GM12878 (cell line): ENCODE measurements around the gene ADRA2B. TPM values are rescaled to one million over a fixed set of nuclear protein-coding genes. Genes with fewer than 3 reads are reported as not detected.

Experiments
- ATAC-seq: fragments of 200-7000 bp; cut with Tn5 transposase; 3 replicates; pipeline ENCODE4 v1.9.1; 2020; ENCODE audit warnings: mild to moderate bottlenecking, moderate library complexity
- BruUV-seq: library from RNA; stranded (reverse); fragments of 400-500 nt; replicated peaks from 2 replicates; lab custom pipeline; 2021; lab: Mats Ljungman, UMichigan
- CTCF ChIA-PET: fragments of 300-600 bp; sonication (Branson Sonifier 250); formaldehyde crosslinking; extraction: SDS; loops from one replicate; lab custom pipeline; 2021; ENCODE audit warnings: inconsistent platforms; lab: Yijun Ruan, JAX
- POLR2A ChIA-PET: fragments of 350-600 bp; formaldehyde crosslinking; extraction: SDS; loops from one replicate; lab custom pipeline; 2021; ENCODE audit warnings: inconsistent platforms; lab: Charles Lee
- RAD21 ChIA-PET: fragments of 300-600 bp; sonication (Branson Sonifier 250); formaldehyde crosslinking; loops from one replicate; lab custom pipeline; 2023; ENCODE audit warnings: antibody characterized with exemption; ENCODE audit not compliant: unreplicated experiment; lab: Charles Lee
- SMC1A ChIA-PET: fragments of 300-600 bp; sonication (Branson Sonifier 250); formaldehyde crosslinking; loops from one replicate; lab custom pipeline; 2023; ENCODE audit not compliant: unreplicated experiment, uncharacterized antibody; lab: Charles Lee
- DNase-seq: peaks from one replicate; pipeline ENCODE4 v3.0.0-alpha.2; 2011; ENCODE audit warnings: low read depth, low spot score
- FAIRE-seq: peaks from 3 replicates; lab custom pipeline; 2011; peaks lifted over from hg19 to GRCh38; lab: Jason Lieb, UNC
- H2AFZ ChIP-seq: 2 replicates; pipeline ENCODE4 v1.6.0; 2011; ENCODE audit warnings: low read depth, low read length, control low read depth; ENCODE audit not compliant: control insufficient read depth
- H3K27ac ChIP-seq: 2 replicates; pipeline ENCODE4 v1.5.1; 2011; ENCODE audit warnings: control low read depth; ENCODE audit not compliant: control insufficient read depth, insufficient read depth
- H3K27me3 ChIP-seq, 2 experiments: replicated peaks in 1 of 2; 2 replicates each; pipeline versions ENCODE4 v1.6.0 to v1.6.1; 2011; ENCODE audit warnings: low read length in 1 of 2; ENCODE audit not compliant: control insufficient read depth in 2 of 2, insufficient read depth in 2 of 2
- H3K36me3 ChIP-seq, 2 experiments: 2 replicates each; pipeline ENCODE4 v1.5.1; 2011; ENCODE audit warnings: low read length in 1 of 2; ENCODE audit not compliant: control insufficient read depth in 2 of 2, insufficient read depth in 2 of 2
- H3K4me1 ChIP-seq: 2 replicates; pipeline ENCODE4 v1.6.1; 2011; ENCODE audit warnings: mild to moderate bottlenecking, low read length, moderate library complexity, mixed read lengths; ENCODE audit not compliant: control insufficient read depth, insufficient read depth
- H3K4me2 ChIP-seq: 2 replicates; pipeline ENCODE4 v1.6.0; 2011; ENCODE audit warnings: control low read depth; ENCODE audit not compliant: control insufficient read depth, insufficient read depth
- H3K4me3 ChIP-seq: fragments of 200-600 bp; sonication (generic); 2 replicates; pipeline ENCODE4 v1.5.1; 2016
- H3K79me2 ChIP-seq: 2 replicates; pipeline ENCODE4 v1.6.0; 2011; ENCODE audit warnings: low read length; ENCODE audit not compliant: control insufficient read depth, insufficient read depth
- H3K9ac ChIP-seq: 2 replicates; pipeline ENCODE4 v1.8.0; 2011; ENCODE audit warnings: low read length, control low read depth, mixed read lengths; ENCODE audit not compliant: control insufficient read depth, insufficient read depth
- H3K9me3 ChIP-seq: replicated peaks from 3 replicates; pipeline ENCODE4 v1.5.1; 2011; ENCODE audit warnings: mild to moderate bottlenecking, low read length; ENCODE audit not compliant: control insufficient read depth, insufficient read depth
- H4K20me1 ChIP-seq: 2 replicates; pipeline ENCODE4 v1.6.0; 2011; ENCODE audit not compliant: control insufficient read depth, insufficient read depth
- ASH2L ChIP-seq: fragments of 300-600, 200-600 bp; sonication (generic); IDR thresholded peaks from 2 replicates; pipeline ENCODE4 v1.6.1; 2017; ENCODE audit warnings: low read depth, mild to moderate bottlenecking, borderline replicate concordance
- BCL3 ChIP-seq: IDR thresholded peaks from 2 replicates; pipeline ENCODE4 v1.6.1; 2011; ENCODE audit warnings: borderline replicate concordance, low read depth, mild to moderate bottlenecking, moderate library complexity, low read length; ENCODE audit not compliant: insufficient read depth, poor library complexity, severe bottlenecking
- CBFB ChIP-seq: IDR thresholded peaks from 2 replicates; pipeline ENCODE4 v1.6.1; 2016; ENCODE audit warnings: antibody characterized with exemption, low read depth
- DPF2 ChIP-seq: fragments of 450-650 bp; IDR thresholded peaks from 2 replicates; pipeline ENCODE4 v1.6.1; 2017; ENCODE audit warnings: mild to moderate bottlenecking
- ETV6 ChIP-seq, 2 experiments: fragments of 450-650 bp in 1 of 2; IDR thresholded peaks in 1 of 2; conservative IDR thresholded peaks in 1 of 2; 2 replicates each; pipeline ENCODE4 v1.6.1; 2014; ENCODE audit warnings: antibody characterized with exemption in 1 of 2, borderline replicate concordance in 1 of 2, low read depth in 1 of 2, mild to moderate bottlenecking in 1 of 2, moderate library complexity in 1 of 2
- SMC3 ChIP-seq: IDR thresholded peaks from 2 replicates; pipeline ENCODE4 v1.6.1; 2011; ENCODE audit warnings: low read length, improper control_type of control experiment, borderline replicate concordance
- STAT3 ChIP-seq: IDR thresholded peaks from 2 replicates; pipeline ENCODE4 v1.6.1; 2011; ENCODE audit warnings: low read depth, low read length, improper control_type of control experiment
- TBL1XR1 ChIP-seq: IDR thresholded peaks from 2 replicates; pipeline ENCODE4 v1.6.1; 2012; ENCODE audit warnings: low read depth, low read length, improper control_type of control experiment
- ZNF622 ChIP-seq: fragments of 450-650 bp; IDR thresholded peaks from 2 replicates; pipeline ENCODE4 v1.6.1; 2017; ENCODE audit warnings: mild to moderate bottlenecking, inconsistent platforms
- ZSCAN29 ChIP-seq: fragments of 450-650 bp; IDR thresholded peaks from 2 replicates; pipeline ENCODE4 v1.6.1; 2017; ENCODE audit warnings: mild to moderate bottlenecking, moderate library complexity
- WGBS: methylation state at CpG from one replicate; pipeline ENCODE4 v1.1.6; 2016; ENCODE audit warnings: low lambda C conversion rate; ENCODE audit not compliant: insufficient replicate concordance, insufficient coverage; ENCODE audit errors: missing lambda C conversion rate; 5-methylcytosine and 5-hydroxymethylcytosine counted together
- in situ Hi-C: fragments of 300-500 bp; cut with MboI; formaldehyde crosslinking; loops from 9 replicates; pipeline ENCODE4 v1.14.3; 2018; ENCODE audit warnings: mixed read lengths
- intact Hi-C: fragments of 100-400 bp; cut with micrococcal nuclease; formaldehyde crosslinking; loops from one replicate; pipeline ENCODE4 v1.14.2; 2022; ENCODE audit not compliant: unreplicated experiment
- polyA plus RNA-seq, 11 experiments: library from polyadenylated mRNA; depleted of rRNA in 4 of 11; unstranded in 6 of 11; stranded (reverse) in 5 of 11; fragments of >200 nt; fragmentation: Nextera tagmentation in 4 of 11; fragmentation: Illumina TruSeq in 1 of 11; extraction: Ambion mirVana in 4 of 11; extraction: Trizol in 1 of 11; gene quantifications; 1 replicate in 1 of 11; 2 replicates in 10 of 11; pipeline versions ENCODE4 v1.2.1 to v1.2.3, GENCODE V29; 2011 to 2016; ENCODE audit warnings: inconsistent platforms in 2 of 11, missing spikeins in 2 of 11, low read depth in 1 of 11
- total RNA-seq, 4 experiments: library from RNA; depleted of rRNA in 3 of 4; stranded (reverse); fragments of >200 nt in 3 of 4; fragmentation: Illumina TruSeq in 1 of 4; extraction: Trizol in 1 of 4; gene quantifications; 2 replicates each; pipeline versions ENCODE4 v1.2.1 to v1.2.3, GENCODE V29; 2013 to 2021
- TF ChIP-seq, protein P1 (sequence below): IDR thresholded peaks from 2 replicates; pipeline ENCODE4 v1.6.1; 2012; ENCODE audit warnings: low read length, inconsistent platforms
- TF ChIP-seq, protein P2 (sequence below): fragments of 450-650 bp; IDR thresholded peaks from 2 replicates; pipeline ENCODE4 v1.6.1; 2016; ENCODE audit warnings: mild to moderate bottlenecking

ADRA2B gene
- total and polyA plus RNA-seq, 10 of the 15 experiments (the other 5 are each of a cell fraction or from before 2014, with no cell fraction given), result 0.01 to 0.10 (median 0.04) TPM; not detected in 6

GRCh38 chr2:96092573-96092877 lies 23.8 kb downstream of the ADRA2B start:
- ChIA-PET RAD21 (no interaction called here), POLR2A (no interaction called here), SMC1A (interaction anchor here (0.7 kb wide), 1 partner anchor 100 kb away, joined by 3 read pairs; no protein-coding TSS in a partner anchor), CTCF (no interaction called here)
- Histone ChIP-seq H3K27ac (no peak overlapping the region), H3K36me3 (no peaks in the 10 kb centered on the region), H3K4me3 (no peak overlapping the region), H3K4me2 (no peak overlapping the region), H4K20me1 (no peaks in the 10 kb centered on the region), H2AFZ (no peak overlapping the region), H3K9ac (no peak overlapping the region), H3K79me2 (no peaks in the 10 kb centered on the region), H3K9me3 (no peaks in the 10 kb centered on the region), H3K4me1 (no peaks in the 10 kb centered on the region), H3K27me3 (no peaks in the 10 kb centered on the region)
- DNase-seq (no peak), ATAC-seq (no peak), FAIRE-seq (no peak)
- TF ChIP-seq BCL3, result no peak
- TF ChIP-seq STAT3, result no peak
- TF ChIP-seq, protein P1, sequence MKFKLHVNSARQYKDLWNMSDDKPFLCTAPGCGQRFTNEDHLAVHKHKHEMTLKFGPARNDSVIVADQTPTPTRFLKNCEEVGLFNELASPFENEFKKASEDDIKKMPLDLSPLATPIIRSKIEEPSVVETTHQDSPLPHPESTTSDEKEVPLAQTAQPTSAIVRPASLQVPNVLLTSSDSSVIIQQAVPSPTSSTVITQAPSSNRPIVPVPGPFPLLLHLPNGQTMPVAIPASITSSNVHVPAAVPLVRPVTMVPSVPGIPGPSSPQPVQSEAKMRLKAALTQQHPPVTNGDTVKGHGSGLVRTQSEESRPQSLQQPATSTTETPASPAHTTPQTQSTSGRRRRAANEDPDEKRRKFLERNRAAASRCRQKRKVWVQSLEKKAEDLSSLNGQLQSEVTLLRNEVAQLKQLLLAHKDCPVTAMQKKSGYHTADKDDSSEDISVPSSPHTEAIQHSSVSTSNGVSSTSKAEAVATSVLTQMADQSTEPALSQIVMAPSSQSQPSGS, result no peak
- TF ChIP-seq ASH2L, result no peak
- TF ChIP-seq ZSCAN29, result no peak
- TF ChIP-seq, protein P2, sequence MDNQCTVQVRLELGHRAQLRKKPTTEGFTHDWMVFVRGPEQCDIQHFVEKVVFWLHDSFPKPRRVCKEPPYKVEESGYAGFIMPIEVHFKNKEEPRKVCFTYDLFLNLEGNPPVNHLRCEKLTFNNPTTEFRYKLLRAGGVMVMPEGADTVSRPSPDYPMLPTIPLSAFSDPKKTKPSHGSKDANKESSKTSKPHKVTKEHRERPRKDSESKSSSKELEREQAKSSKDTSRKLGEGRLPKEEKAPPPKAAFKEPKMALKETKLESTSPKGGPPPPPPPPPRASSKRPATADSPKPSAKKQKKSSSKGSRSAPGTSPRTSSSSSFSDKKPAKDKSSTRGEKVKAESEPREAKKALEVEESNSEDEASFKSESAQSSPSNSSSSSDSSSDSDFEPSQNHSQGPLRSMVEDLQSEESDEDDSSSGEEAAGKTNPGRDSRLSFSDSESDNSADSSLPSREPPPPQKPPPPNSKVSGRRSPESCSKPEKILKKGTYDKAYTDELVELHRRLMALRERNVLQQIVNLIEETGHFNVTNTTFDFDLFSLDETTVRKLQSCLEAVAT, result no peak
- no peak for TF ChIP-seq DPF2
- TF ChIP-seq ETV6 (conservative IDR thresholded peaks at IDR 0.05 in 1 of 2, IDR thresholded peaks at IDR 0.05 in 1 of 2; ENCODE audit: borderline replicate concordance in 1 of 2, low read depth in 1 of 2), result no peak
- no peak for TF ChIP-seq TBL1XR1
- TF ChIP-seq SMC3, result no peak
- TF ChIP-seq CBFB, result no peak
- no peak for TF ChIP-seq ZNF622
- intact Hi-C loops, result no loop called here
- in situ Hi-C loops, result no loop called here
- WGBS, result 55% methylated on average over 4 of the region's 4 CpGs
- BruUV-seq, result no TSS peak
